K562 (cell line): ENCODE data around the gene BRWD1. TPM values are rescaled to one million over a fixed set of nuclear protein-coding genes. Genes with fewer than 3 reads are reported as not detected.
A peak's percentile ranks its signal among the peaks of the same experiment; 100 is the strongest.

Experiments
- ATF7 ChIP-seq: fragments of 450-650 bp; IDR thresholded peaks from 2 replicates; pipeline ENCODE4 v1.7.1; 2014; ENCODE audit warnings: mild to moderate bottlenecking, moderate library complexity
- BCOR ChIP-seq: fragments of 450-650 bp; IDR thresholded peaks from 2 replicates; pipeline ENCODE4 v1.6.1; 2016
- CCAR2 ChIP-seq: fragments of 200-400 bp; formaldehyde crosslinking; IDR thresholded peaks from 2 replicates; pipeline ENCODE4 v1.6.1; 2017; ENCODE audit warnings: mild to moderate bottlenecking, low read depth, low read length
- CEBPG ChIP-seq, 3 experiments: fragments of 200-800 bp in 1 of 3; sonication (Bioruptor generic) in 1 of 3; sonication (generic) in 1 of 3; formaldehyde crosslinking in 1 of 3; IDR thresholded peaks in 2 of 3; conservative IDR thresholded peaks in 1 of 3; 2 replicates each; pipeline versions ENCODE4 v1.6.1 to v1.8.0; 2016 to 2022; ENCODE audit warnings: missing compliant biosample characterization in 2 of 3, missing genetic modification characterization in 2 of 3, mild to moderate bottlenecking in 1 of 3, missing genetic modification reagents in 1 of 3
- CHD1 ChIP-seq: fragments of 200-600 bp; sonication (generic); IDR thresholded peaks from one replicate; pipeline ENCODE4 v1.6.1; 2012; ENCODE audit warnings: mild to moderate bottlenecking, moderate library complexity, low read length, inconsistent platforms
- DACH1 ChIP-seq: fragments of 450-650 bp; IDR thresholded peaks from 2 replicates; pipeline ENCODE4 v1.6.1; 2018; ENCODE audit not compliant: partially characterized antibody
- ETV1 ChIP-seq: fragments of 450-650 bp; conservative IDR thresholded peaks from 2 replicates; pipeline ENCODE4 v1.6.1; 2016; ENCODE audit warnings: missing genetic modification characterization, control low read depth, low read depth, missing compliant biosample characterization
- FOXJ3 ChIP-seq: sonication (generic); formaldehyde crosslinking; IDR thresholded peaks from 2 replicates; pipeline ENCODE4 v1.4.0; 2020; ENCODE audit warnings: mild to moderate bottlenecking, missing genetic modification reagents
- HMG20B ChIP-seq: fragments of 250-450 bp; sonication (Bioruptor Pico); IDR thresholded peaks from 2 replicates; pipeline ENCODE4 v1.5.0; 2021; ENCODE audit warnings: mild to moderate bottlenecking
- HNRNPK ChIP-seq: fragments of 200-400 bp; formaldehyde crosslinking; IDR thresholded peaks from one replicate; pipeline ENCODE4 v1.6.1; 2018; ENCODE audit warnings: mild to moderate bottlenecking, low read depth, low read length; ENCODE audit not compliant: poor library complexity, severe bottlenecking
- KLF16 ChIP-seq: IDR thresholded peaks from 2 replicates; pipeline ENCODE4 v1.6.1; 2016; ENCODE audit warnings: antibody characterized with exemption
- MTA1 ChIP-seq: fragments of 450-650 bp; IDR thresholded peaks from 2 replicates; pipeline ENCODE4 v1.6.1; 2017; ENCODE audit warnings: borderline replicate concordance
- NFRKB ChIP-seq: fragments of 450-650 bp; IDR thresholded peaks from 2 replicates; pipeline ENCODE4 v1.6.1; 2016; ENCODE audit warnings: low read depth
- RAD21 ChIP-seq, 2 experiments: fragments of 250-450 bp in 1 of 2; fragments of 450-650 bp in 1 of 2; sonication (Bioruptor Pico) in 1 of 2; formaldehyde crosslinking in 1 of 2; IDR thresholded peaks in 1 of 2; conservative IDR thresholded peaks in 1 of 2; 2 replicates each; pipeline versions ENCODE4 v1.4.0 to v1.8.0; 2020 to 2022; ENCODE audit warnings: mild to moderate bottlenecking in 2 of 2, moderate library complexity in 1 of 2
- SMARCB1 ChIP-seq: IDR thresholded peaks from 2 replicates; pipeline ENCODE4 v1.6.1; 2011; ENCODE audit warnings: improper control_type of control experiment, low read depth; ENCODE audit not compliant: insufficient read length
- SMARCE1 ChIP-seq: fragments of 450-650 bp; IDR thresholded peaks from 2 replicates; pipeline ENCODE4 v1.7.1; 2016; ENCODE audit warnings: mild to moderate bottlenecking
- SREBF1 ChIP-seq: fragments of 150-350 bp; IDR thresholded peaks from 2 replicates; pipeline ENCODE4 v1.6.1; 2014; ENCODE audit warnings: antibody characterized with exemption, low read depth, low read length, borderline replicate concordance
- SRSF7 ChIP-seq: fragments of 200-400 bp; formaldehyde crosslinking; optimal IDR thresholded peaks from 2 replicates; pipeline ENCODE3; 2017; ENCODE audit warnings: mild to moderate bottlenecking, low read depth, low read length
- TAF7 ChIP-seq: fragments of 450-650 bp; IDR thresholded peaks from 2 replicates; pipeline ENCODE4 v1.6.1; 2016; ENCODE audit warnings: missing genetic modification characterization, missing compliant biosample characterization
- TARDBP ChIP-seq: fragments of 450-650 bp; IDR thresholded peaks from 2 replicates; pipeline ENCODE4 v1.6.1; 2016
- TEAD1 ChIP-seq, 2 experiments: fragments of 450-650 bp in 1 of 2; sonication (generic) in 1 of 2; formaldehyde crosslinking; IDR thresholded peaks; 2 replicates each; pipeline versions ENCODE4 v1.4.0 to v1.8.0; 2020 to 2022; ENCODE audit warnings: mild to moderate bottlenecking in 2 of 2, missing genetic modification reagents in 1 of 2
- XRCC3 ChIP-seq: fragments of 450-650 bp; IDR thresholded peaks from 2 replicates; pipeline ENCODE4 v1.6.1; 2017; ENCODE audit warnings: mild to moderate bottlenecking, moderate library complexity
- ZNF133 ChIP-seq: fragments of 250-450 bp; sonication (Bioruptor Pico); IDR thresholded peaks from 2 replicates; pipeline ENCODE4 v1.4.0; 2020; ENCODE audit warnings: mild to moderate bottlenecking
- ZNF263 ChIP-seq: sonication (generic); formaldehyde crosslinking; IDR thresholded peaks from 2 replicates; pipeline ENCODE4 v1.8.0; 2022; ENCODE audit warnings: mild to moderate bottlenecking, missing genetic modification reagents, borderline replicate concordance
- ZNF3 ChIP-seq: fragments of 250-450 bp; sonication (Bioruptor Pico); IDR thresholded peaks from 2 replicates; pipeline ENCODE4 v1.5.0; 2021; ENCODE audit warnings: mild to moderate bottlenecking, moderate library complexity
- polyA plus RNA-seq, 8 experiments: library from polyadenylated mRNA; depleted of rRNA in 4 of 8; stranded (reverse) in 5 of 8; unstranded in 3 of 8; fragments of >200 nt; fragmentation: Nextera tagmentation in 2 of 8; fragmentation: Illumina TruSeq in 1 of 8; extraction: Ambion mirVana in 2 of 8; extraction: Trizol in 1 of 8; gene quantifications; 2 replicates each; pipeline versions ENCODE4 v1.2.1 to v1.2.3, GENCODE V29; 2011 to 2014; ENCODE audit warnings: inconsistent platforms in 1 of 8, missing spikeins in 1 of 8
- total RNA-seq, 7 experiments: library from RNA; depleted of rRNA in 6 of 7; stranded (reverse); fragments of >200 nt in 6 of 7; fragmentation: Illumina TruSeq in 2 of 7; extraction: Trizol in 2 of 7; gene quantifications; 2 replicates each; pipeline versions ENCODE4 v1.2.1 to v1.2.3, GENCODE V29; 2011 to 2021; ENCODE audit warnings: low replicate concordance in 1 of 7
- TF ChIP-seq, protein P1 (sequence below): fragments of 250-450 bp; sonication (Bioruptor Pico); IDR thresholded peaks from 2 replicates; pipeline ENCODE4 v1.9.0; 2021; ENCODE audit warnings: mild to moderate bottlenecking
- TF ChIP-seq, protein P2 (sequence below): fragments of 250-450 bp; sonication (Bioruptor Pico); IDR thresholded peaks from 2 replicates; pipeline ENCODE4 v1.8.0; 2022; ENCODE audit warnings: inconsistent platforms
- TF ChIP-seq, protein P3 (sequence below), 2 experiments: fragments of 250-450 bp in 1 of 2; fragments of 450-650 bp in 1 of 2; sonication (Bioruptor Pico) in 1 of 2; IDR thresholded peaks; 2 replicates each; pipeline versions ENCODE4 v1.6.1 to v1.8.0; 2016 to 2021; ENCODE audit warnings: mild to moderate bottlenecking in 2 of 2, moderate library complexity in 2 of 2, missing compliant biosample characterization in 1 of 2, missing genetic modification characterization in 1 of 2

BRWD1 gene
- total and polyA plus RNA-seq, 9 of the 15 experiments (the other 6 are each of a cell fraction or from before 2014, with no cell fraction given) = 10.1 to 60.2 (median 34.1) TPM

DNA sequence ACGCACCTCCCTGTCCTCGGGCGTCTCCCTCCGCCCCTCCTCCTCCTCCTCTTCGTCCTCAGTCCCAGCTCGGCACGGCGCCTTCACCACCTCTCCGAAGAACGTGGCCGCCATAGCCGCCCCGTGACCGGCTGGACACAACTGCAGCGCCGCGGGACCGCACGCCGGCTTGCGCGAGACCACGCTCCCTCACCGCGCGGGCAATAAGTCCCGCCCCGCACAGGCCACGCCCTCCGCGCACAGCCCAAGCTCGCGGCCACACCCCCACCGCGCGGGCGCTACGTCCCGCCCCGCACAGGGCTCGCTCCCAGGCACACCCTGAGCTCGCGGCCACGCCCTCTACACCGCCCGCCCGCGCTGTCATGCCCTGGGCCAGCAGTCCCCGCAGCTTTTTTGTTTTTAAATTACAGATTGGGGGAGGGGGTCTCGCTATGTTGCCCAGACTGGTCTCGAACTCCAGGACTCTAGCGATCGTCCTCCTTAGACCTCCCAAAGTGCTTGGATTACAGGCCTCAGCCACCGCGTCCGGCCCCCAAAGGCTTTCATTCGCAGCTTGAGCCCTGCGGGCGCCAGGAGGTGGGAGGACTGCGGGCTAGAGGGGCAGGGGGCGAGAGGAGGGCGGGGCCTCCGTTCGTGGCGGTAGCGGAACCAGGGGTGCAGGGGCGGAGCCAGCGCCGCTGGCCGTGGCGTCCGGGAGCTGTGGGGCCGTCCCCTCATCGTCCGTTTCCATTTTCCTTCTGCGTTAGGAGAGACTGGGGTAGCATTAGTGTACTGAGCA, 130.0 kb downstream of the BRWD1 start, which contains the start of gene PSMG1 (continued):
- TF ChIP-seq TAF7 = peak; percentile 81
- no peak for TF ChIP-seq SRSF7
- TF ChIP-seq FOXJ3 (CRISPR knock-in tag) = no peak
- peak; percentile 46; the same call in 1 of the 2 replicates for TF ChIP-seq BCOR
- TF ChIP-seq DACH1 = no peak
- no peak; the same call in 1 of the 2 replicates for TF ChIP-seq SMARCE1
- TF ChIP-seq, protein P1, sequence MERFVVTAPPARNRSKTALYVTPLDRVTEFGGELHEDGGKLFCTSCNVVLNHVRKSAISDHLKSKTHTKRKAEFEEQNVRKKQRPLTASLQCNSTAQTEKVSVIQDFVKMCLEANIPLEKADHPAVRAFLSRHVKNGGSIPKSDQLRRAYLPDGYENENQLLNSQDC (CRISPR knock-in tag) = peak; percentile 91
- TF ChIP-seq, protein P2, sequence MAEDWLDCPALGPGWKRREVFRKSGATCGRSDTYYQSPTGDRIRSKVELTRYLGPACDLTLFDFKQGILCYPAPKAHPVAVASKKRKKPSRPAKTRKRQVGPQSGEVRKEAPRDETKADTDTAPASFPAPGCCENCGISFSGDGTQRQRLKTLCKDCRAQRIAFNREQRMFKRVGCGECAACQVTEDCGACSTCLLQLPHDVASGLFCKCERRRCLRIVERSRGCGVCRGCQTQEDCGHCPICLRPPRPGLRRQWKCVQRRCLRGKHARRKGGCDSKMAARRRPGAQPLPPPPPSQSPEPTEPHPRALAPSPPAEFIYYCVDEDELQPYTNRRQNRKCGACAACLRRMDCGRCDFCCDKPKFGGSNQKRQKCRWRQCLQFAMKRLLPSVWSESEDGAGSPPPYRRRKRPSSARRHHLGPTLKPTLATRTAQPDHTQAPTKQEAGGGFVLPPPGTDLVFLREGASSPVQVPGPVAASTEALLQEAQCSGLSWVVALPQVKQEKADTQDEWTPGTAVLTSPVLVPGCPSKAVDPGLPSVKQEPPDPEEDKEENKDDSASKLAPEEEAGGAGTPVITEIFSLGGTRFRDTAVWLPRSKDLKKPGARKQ (CRISPR knock-in tag) = no peak
- no peak for TF ChIP-seq XRCC3
- TF ChIP-seq, protein P3, sequence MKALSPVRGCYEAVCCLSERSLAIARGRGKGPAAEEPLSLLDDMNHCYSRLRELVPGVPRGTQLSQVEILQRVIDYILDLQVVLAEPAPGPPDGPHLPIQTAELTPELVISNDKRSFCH (CRISPR knock-in tag; IDR thresholded peaks at IDR 0.05) = no peak
- TF ChIP-seq, protein P3 (tag; IDR thresholded peaks at IDR 0.05) = peak; percentile 93; the same call in 1 of the 2 replicates
- peak; percentile 85 for TF ChIP-seq ATF7
- no peak for TF ChIP-seq ZNF133 (CRISPR knock-in tag)
- no peak for TF ChIP-seq CHD1
- TF ChIP-seq SMARCB1 = no peak
- 0 out of 2 replicates have a peak, but pooled peaks have one; percentile 70 for TF ChIP-seq NFRKB
- peak; percentile 46 for TF ChIP-seq ZNF263 (CRISPR knock-in tag)
- peak; percentile 38 for TF ChIP-seq HNRNPK
- TF ChIP-seq RAD21 (CRISPR knock-in tag; conservative IDR thresholded peaks at IDR 0.05 in 1 of 2, IDR thresholded peaks at IDR 0.05 in 1 of 2) = no peak
- TF ChIP-seq ETV1 (tag) = no peak
- TF ChIP-seq KLF16 = no peak
- TF ChIP-seq CEBPG (CRISPR knock-in tag; IDR thresholded peaks at IDR 0.05) = no peak
- TF ChIP-seq CEBPG (tag; conservative IDR thresholded peaks at IDR 0.05 in 1 of 2, IDR thresholded peaks at IDR 0.05 in 1 of 2) = no peak
- TF ChIP-seq HMG20B (CRISPR knock-in tag) = 0 out of 2 replicates have a peak, but pooled peaks have one; percentile 4
- TF ChIP-seq TEAD1 (CRISPR knock-in tag; IDR thresholded peaks at IDR 0.05) = peak in 1 of 2 experiments; percentile 22; a peak in 1 of 4 replicates
- no peak for TF ChIP-seq SREBF1
- TF ChIP-seq CCAR2 = no peak
- TF ChIP-seq TARDBP = peak; percentile 27; the same call in 1 of the 2 replicates
- TF ChIP-seq MTA1 = peak; percentile 53; the same call in 1 of the 2 replicates
- no peak; the same call in 1 of the 2 replicates for TF ChIP-seq ZNF3 (CRISPR knock-in tag)
